GM19455 (cell line): ENCODE results near the gene MED9.

ENCODE experiments used
- ATAC-seq: cut with Tn5 transposase; IDR thresholded peaks from one replicate; pipeline ENCODE4 v1.9.1; 2021; ENCODE audit not compliant: unreplicated experiment

Gene MED9

GRCh38 chr17:17533901-17534441 is 57.2 kb downstream of the MED9 start:
- ATAC-seq, result no peak

DNA sequence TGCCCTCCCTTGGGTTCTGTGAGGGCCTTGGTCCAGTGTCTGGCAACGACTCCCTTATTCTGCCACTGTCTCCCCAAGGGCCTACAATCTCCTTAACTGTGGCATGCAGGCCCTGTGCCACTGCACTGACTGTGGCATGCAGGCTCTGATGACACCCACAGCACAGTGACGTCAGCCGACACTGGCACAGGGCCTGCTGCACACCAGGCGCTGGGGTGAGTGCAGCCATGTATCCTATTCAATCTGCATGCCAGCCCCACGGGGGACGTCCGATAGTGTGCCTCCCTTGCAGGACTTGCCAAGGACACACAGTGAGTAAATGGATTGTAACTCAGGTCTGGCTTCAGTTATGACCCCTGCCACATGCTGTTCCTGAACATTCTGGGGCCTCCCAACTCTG is 59.2 kb downstream of the MED9 start:
- ATAC-seq, result no peak

DNA sequence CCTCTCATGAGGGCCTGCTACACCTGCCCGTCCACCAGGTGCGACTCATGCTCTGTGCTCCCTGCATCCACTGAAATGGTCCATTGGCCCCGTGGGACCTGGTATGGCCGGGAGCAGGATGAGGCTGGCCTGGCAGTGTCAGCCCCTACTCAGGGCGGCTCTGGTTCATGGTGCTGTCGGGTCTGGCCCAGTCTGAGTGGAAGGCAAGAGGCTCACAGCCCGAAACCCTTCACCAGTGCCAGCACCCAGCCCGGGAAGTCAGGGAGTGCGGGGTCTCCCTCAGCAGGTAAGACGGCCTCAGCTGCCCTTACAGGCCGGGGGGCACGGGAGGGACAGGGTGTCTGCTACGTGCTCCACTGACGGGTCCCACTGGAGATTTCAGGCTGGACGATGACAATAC is 59.9 kb downstream of the MED9 start:
- ATAC-seq, result no peak

- no peak for ATAC-seq
Observed at GRCh38 chr17:17537311-17538099, 60.7 kb downstream of the MED9 start.

DNA sequence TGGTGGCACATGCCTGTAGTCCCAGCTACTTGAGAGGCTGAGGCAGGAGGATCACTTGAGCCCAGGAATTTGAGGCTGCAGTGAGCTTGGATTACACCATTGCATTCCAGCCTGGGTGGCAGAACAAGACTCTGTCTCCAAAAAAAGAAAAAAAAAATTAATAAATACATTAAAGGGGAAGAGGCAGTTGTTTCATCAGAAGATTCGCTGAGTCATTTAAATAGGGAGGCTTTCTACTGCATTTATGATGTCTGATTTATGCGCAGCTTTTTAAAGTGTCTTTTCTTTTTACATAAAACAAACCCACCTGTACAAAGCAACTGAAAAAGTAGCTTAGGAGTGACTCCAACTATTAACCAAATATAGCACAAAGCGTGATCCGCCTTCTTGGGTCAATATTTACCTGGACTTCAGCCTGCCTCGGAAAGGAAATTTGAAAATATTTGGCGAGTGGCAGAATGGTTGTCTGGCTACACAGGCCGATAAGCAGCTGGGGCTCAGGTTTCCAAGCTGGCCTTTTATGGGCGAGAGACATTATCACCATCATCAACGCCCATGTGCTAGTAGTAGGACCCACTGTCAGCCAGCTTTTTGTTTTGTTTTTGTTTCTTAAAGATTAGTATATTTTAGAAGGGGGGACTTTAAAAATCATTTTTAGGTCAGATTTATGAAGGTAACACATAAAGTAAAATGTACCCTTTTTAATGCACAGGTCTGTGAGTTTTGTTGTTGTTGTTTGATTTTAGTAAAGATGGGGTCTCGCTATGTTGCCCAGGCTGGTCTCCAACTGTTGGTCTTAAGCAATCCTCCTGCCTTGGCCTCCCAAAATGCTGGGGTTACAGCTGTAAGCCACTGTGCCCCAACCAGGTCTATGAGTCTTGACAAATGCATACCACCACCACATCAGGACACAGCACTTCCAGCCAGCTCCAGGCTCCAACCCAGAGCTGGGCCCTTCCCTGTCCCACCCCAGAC is 61.9 kb downstream of the MED9 start:
- ATAC-seq, result no peak

- ATAC-seq, result no peak
Observed at GRCh38 chr17:17539591-17539990, 62.8 kb downstream of the MED9 start.

GRCh38 chr17:17540278-17540906 is 63.6 kb downstream of the MED9 start:
- no peak for ATAC-seq

- ATAC-seq, result no peak
Observed at GRCh38 chr17:17540935-17541639, 64.3 kb downstream of the MED9 start.

- ATAC-seq, result no peak
Observed at GRCh38 chr17:17541640-17542001, 64.8 kb downstream of the MED9 start.
